ENCODE data around the gene PRPH2.

PRPH2 gene

DNA sequence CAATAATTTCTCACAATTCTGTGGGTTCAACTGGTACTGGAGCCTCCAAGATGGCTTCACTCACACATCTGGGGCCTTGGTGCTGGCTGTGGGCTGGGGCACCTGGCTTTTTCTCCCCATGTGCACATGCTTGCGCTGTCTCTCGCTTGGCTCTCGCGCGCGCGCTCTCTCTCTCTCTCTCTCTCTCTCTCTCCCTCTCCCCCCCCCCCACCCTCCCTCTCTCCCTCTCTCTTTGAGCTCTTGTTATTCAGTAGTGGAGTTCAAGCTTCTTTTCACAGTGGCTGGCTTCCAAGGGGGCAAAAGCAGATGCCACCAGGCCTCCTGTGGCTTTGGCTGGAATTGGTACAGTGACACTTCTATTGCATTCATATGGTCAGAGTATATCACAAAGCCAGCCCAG is 34.3 kb upstream of the PRPH2 start:
- FAIRE-seq (no peak), DNase-seq (ENCODE audit: insufficient read length) (no peak)
- no peak for TF ChIP-seq POLR2A (IDR thresholded peaks at IDR 0.05; ENCODE audit: low read depth, low read length)
- TF ChIP-seq TAF1 (IDR thresholded peaks at IDR 0.05; ENCODE audit: borderline replicate concordance, low read depth, low read length): no peak
- no peak for TF ChIP-seq POLR2AphosphoS5 (IDR thresholded peaks at IDR 0.05; ENCODE audit: low read depth, low read length)

DNA sequence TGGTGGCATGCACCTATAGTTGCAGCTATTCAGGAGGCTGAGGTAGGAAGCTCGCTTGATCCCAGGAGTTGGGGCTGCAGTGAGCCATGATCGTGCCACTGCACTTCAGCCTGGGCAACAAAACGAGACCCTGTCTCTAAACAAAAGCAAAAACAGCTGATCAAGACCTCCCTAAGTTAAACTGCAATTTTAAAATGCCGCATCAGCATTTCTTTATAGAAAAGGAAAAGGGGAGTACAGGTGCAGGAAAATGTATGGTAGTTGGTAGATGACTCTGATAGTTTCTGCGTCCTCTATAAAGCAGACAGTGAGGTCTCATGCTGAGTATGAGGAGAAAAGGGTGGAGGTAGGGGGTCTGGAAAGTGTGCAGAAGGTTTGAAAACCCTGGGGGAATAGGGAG is 32.4 kb upstream of the PRPH2 start:
- DNase-seq (ENCODE audit: insufficient read length) (no peak), FAIRE-seq (no peak)
- TF ChIP-seq POLR2A (IDR thresholded peaks at IDR 0.05; ENCODE audit: low read depth, low read length): no peak

DNA sequence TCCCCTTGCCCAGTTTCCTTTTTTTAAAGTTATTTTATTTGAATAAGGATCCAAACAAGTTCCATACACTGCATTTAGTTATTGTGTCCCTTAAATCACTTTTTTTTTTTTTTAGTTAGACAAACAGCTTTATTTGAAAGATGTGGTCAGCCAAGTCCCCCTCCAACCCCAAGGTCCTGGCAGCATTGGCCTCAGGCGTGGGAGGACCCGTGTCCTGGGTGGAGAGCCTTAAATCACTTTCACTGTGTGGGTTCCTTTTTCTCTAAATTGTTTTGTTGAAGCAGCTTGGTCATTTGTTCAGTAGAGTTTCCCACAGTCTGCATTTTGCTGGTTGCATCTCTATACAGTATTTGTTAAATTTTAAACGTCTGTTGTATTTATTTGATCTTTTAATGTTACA is 28.7 kb upstream of the PRPH2 start:
- DNase-seq (ENCODE audit: insufficient read length): no peak
- FAIRE-seq: no peak
- TF ChIP-seq POLR2A (IDR thresholded peaks at IDR 0.05; ENCODE audit: low read depth, low read length): no peak

DNA sequence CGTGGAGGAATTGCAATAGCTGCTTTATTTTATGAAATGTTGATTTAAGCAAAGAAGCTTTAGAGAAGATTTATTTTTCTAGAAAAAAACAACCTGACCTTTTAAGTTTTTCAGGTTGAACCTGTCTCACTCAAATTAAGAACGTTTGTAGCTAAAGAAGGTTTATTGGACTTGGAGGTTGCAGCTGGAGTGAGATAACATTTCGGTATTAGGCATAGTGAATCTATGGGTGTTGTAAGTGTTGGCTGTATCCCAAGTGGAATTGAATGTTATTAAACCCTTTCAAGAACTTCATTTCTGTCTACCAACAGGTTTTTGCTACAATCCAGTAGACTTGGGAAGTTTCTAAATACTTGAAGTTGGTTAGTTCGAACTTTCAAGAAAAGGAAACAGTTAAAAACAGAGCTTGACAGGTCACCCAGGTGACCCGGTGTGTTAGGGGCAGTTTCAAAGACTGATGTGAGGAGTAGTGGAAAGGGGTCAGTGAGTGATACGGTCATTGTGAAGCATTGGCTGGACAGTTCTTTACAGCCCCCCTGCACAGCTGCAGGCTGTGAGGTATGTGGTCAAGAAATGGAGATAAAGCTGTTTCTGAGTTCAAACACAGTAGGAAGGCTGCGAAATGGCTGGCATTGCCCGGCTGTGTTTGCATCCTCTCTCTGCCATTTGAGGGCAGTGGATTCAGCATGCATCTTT is 26.0 kb upstream of the PRPH2 start:
- DNase-seq (ENCODE audit: insufficient read length): no peak
- FAIRE-seq: no peak

DNA sequence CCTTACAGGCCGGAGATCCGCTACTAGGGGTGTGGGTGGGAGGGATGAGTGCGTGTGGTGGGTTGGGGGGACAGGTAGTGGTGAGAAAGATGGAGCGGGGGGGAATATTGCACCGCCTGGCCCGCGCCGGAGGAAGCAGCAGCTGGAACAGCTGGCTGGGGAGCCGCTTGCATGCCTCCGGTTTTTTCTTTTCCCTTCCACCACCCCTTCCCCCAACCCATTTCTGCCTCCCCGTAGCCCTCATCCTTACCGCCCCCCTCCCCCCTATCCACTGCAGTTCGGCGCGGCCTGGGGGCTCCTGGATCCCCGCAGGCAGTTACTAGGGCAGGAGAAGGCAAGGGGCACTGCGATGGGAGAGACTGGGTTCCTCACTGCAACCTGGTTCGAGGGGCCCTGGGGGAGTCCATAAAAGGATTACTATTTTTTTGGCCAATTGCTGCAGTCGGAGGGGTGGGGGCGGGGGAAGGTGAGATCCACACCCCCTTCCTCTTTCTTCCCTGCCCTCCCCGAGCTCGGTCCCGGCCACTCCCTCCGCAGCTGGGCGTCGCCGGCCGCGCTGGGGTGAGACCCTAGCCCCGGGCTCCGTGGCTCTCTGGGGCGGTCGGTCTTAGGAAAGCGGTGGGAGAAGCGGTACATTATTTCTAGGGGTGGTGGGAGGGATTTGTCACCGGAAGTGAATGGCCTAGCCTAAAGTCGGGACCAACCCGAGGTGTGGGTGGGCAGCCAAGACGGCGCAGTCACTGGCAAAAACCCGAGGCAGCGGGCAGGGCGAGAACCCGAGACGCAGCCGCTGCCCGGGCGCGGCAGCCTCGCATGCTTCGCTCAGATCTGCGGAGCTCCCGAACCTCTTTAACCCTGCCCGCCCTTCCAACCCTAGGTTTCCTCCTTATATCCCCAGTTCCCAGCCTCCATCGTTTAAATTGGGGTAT is 24.3 kb upstream of the PRPH2 start:
- peak; percentile 92 for TF ChIP-seq POLR2A (IDR thresholded peaks at IDR 0.05; ENCODE audit: low read depth, low read length)
- peak; percentile 69; the same call in 1 of the 2 replicates for TF ChIP-seq POLR2AphosphoS5 (IDR thresholded peaks at IDR 0.05; ENCODE audit: low read depth, low read length)
- TF ChIP-seq TAF1 (IDR thresholded peaks at IDR 0.05; ENCODE audit: borderline replicate concordance, low read depth, low read length): peak; percentile 42; the same call in 1 of the 2 replicates
- FAIRE-seq (peak; percentile 85), DNase-seq (ENCODE audit: insufficient read length) (peak; percentile 90)

More for the DNA sequence above, 26.0 kb upstream of the PRPH2 start:
- TF ChIP-seq POLR2AphosphoS5 (IDR thresholded peaks at IDR 0.05; ENCODE audit: low read depth, low read length) (no peak), POLR2A (IDR thresholded peaks at IDR 0.05; ENCODE audit: low read depth, low read length) (no peak), TAF1 (IDR thresholded peaks at IDR 0.05; ENCODE audit: borderline replicate concordance, low read depth, low read length) (no peak)

DNA sequence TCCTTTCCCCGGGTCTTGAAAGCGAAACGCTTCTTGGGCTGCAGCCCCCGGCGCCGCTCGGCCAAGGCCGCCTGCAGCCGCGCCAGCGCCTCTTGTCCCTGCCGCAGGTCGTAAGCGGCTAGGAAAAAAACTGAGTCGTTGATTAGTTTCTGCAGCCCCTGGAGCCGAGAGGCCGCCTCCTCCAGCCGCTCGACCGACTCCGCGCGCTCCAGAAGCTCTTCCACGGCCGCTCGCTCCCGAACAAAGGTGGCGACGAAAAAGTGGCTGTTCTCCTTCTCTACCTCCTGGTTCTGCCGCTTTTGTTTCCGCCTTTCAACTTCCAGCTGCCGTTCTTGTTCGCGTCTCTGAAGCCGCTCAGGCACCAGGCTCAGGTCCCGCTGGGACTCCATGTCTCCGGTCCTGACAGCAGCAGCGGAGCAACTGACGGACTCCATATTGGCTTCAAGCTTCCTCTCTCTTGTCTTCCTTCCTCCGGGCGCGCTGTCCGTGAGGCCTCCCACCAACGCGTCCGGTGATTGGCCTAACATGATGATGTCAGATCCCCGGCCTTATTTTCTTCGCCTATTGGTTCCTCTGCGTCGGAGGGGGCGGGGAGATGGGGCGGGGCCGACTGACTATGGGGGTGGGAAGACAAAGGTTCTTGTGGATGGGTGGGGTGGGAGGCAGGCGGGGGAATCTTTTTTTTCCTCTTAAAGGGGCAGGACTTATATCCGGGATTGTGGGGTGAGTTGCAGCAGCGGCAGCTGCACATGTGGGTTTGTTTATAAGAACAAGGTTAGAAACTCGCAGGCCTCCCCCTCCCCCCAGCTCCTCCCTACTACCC is 23.5 kb upstream of the PRPH2 start, which contains the start of gene TBCC:
Gene TBCC, minus strand, starts transcription at position 464 of the 823 bp plus-strand sequence. Its CDS starts 30 bp downstream, at position 434.
- peak; percentile 96 for TF ChIP-seq POLR2AphosphoS5 (IDR thresholded peaks at IDR 0.05; ENCODE audit: low read depth, low read length)
- peak; percentile 97 for TF ChIP-seq TAF1 (IDR thresholded peaks at IDR 0.05; ENCODE audit: borderline replicate concordance, low read depth, low read length)
- peak; percentile 98 for TF ChIP-seq POLR2A (IDR thresholded peaks at IDR 0.05; ENCODE audit: low read depth, low read length)
- DNase-seq (ENCODE audit: insufficient read length) (peak; percentile 95), FAIRE-seq (peak; percentile 84)

DNA sequence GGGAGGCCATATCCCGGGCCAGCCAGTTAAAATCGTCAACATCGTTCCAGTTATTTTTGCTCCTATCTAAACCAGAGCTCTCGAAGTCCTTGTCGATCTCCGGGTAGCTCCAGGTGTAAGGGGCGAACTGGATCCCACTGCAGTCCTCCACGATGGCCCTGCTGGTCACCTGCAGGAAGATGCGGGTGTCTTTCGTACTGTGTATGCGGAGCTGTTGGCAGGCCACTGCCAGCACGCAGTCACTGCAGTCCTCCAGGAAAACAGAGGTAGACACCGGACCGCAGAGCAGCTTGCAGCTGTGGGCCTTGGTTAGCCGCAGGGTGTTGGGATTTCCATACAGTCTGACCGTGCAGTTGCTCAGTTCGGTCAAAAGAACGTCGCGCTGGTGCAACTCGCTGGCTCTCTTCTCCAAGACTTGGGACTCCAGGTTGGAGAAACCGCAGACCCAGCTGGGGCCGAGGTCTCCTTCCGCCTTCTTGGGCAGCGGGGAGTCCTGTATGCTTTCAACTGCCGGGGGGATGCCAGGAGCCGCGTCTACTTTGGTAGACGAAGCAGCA is 22.8 kb upstream of the PRPH2 start:
- TF ChIP-seq TAF1 (IDR thresholded peaks at IDR 0.05; ENCODE audit: borderline replicate concordance, low read depth, low read length) (no peak), POLR2A (IDR thresholded peaks at IDR 0.05; ENCODE audit: low read depth, low read length) (no peak), POLR2AphosphoS5 (IDR thresholded peaks at IDR 0.05; ENCODE audit: low read depth, low read length) (no peak; the same call in 1 of the 2 replicates)
- FAIRE-seq (no peak), DNase-seq (ENCODE audit: insufficient read length) (peak; percentile 30)

DNA sequence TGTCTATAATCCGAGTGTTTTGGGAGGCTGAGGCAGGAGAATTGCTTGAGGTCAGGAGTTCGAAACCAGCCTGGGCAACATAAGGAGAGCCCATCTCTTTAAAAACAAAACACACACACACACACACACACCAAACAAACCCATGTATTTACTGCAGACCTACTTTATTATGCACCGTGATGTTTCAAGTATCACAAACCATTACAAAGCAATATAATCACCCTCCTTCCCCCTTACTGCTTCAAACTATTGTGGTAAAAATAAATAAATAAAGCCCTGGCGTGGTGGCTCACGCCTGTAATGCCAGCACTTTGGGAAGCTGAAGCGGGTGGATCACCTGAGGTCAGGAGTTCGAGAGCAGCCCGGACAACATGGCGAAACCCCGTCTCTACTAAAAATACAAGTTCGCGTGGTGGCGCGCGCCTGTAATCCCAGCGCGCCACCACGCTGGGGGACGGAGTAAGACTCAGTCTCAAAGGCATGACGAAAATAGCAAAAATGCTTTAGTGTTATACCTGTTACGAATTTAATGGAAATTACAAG is 22.0 kb upstream of the PRPH2 start:
- DNase-seq (ENCODE audit: insufficient read length) (no peak), FAIRE-seq (no peak)
- TF ChIP-seq TAF1 (IDR thresholded peaks at IDR 0.05; ENCODE audit: borderline replicate concordance, low read depth, low read length): no peak
- TF ChIP-seq POLR2A (IDR thresholded peaks at IDR 0.05; ENCODE audit: low read depth, low read length): no peak
- TF ChIP-seq POLR2AphosphoS5 (IDR thresholded peaks at IDR 0.05; ENCODE audit: low read depth, low read length): no peak

DNA sequence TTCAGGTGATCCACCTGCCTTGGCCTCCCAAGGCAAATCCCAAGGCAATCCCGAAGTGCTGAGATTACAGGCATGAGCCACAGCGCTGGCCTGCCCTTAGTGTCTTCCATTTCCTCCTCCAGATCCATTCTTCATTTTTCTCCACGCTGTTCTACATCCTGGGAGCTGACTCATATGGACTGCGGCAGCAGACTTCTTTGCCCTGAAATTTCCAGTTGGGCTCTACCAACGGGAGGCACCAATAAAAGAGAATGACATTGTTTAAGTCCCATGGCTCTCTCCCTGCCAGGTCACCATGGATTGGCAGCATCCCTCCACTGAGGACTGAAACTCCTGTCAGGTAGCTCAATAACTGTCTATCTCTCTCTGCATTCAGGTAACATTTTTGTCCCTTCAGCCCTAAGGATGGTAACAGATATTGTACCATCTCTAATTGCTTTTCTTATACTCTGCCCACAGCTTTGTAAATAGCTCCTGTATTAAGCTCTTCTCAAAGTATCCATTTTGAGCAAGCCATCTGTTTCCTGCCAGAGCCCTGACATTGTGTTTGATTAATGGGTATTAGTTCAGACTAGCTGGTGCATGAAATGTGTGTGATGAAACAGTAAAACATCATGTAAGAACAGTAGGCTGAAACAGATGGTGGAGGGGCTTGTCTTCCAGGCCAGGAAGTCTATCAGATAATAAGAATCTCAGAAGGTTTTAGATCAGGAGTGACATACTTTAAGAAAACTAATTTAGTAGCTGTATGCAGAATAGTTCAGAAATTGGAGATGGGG is 19.9 kb upstream of the PRPH2 start:
- no peak for TF ChIP-seq POLR2A (IDR thresholded peaks at IDR 0.05; ENCODE audit: low read depth, low read length)
- no peak for TF ChIP-seq POLR2AphosphoS5 (IDR thresholded peaks at IDR 0.05; ENCODE audit: low read depth, low read length)
- TF ChIP-seq TAF1 (IDR thresholded peaks at IDR 0.05; ENCODE audit: borderline replicate concordance, low read depth, low read length): no peak
- no peak for FAIRE-seq
- no peak for DNase-seq (ENCODE audit: insufficient read length)

DNA sequence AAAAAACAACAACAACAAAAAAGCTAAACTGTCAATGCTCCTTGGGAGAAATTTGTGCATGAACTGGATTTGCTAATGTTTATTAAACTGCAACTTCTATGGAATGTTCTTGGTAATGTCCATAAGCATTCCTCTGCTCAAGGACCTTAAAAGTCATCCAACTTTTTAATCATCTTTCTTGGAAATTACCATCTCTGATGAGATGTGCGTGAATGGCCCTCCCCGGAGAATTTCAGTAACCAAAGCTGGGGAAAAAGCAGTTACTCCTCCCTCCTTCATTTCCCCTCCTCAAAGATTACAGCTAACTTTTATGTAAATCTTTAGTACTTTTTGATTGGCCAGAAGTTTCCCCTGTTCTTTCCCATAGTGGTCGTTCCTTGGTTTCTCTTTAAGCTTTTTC is 18.3 kb upstream of the PRPH2 start:
- DNase-seq (ENCODE audit: insufficient read length) (no peak), FAIRE-seq (no peak)
- TF ChIP-seq POLR2AphosphoS5 (IDR thresholded peaks at IDR 0.05; ENCODE audit: low read depth, low read length) (no peak), POLR2A (IDR thresholded peaks at IDR 0.05; ENCODE audit: low read depth, low read length) (no peak), TAF1 (IDR thresholded peaks at IDR 0.05; ENCODE audit: borderline replicate concordance, low read depth, low read length) (no peak)
